Stimulated activated CD4-positive, alpha-beta T cell treated with anti-CD3 and anti-CD28 coated beads, TNF-alpha, amount 100 ng/mL, for 4 hours (primary cell): Measurements from ENCODE around the gene INTS2.
"Not testable (repeated sequence)": the region's sequence is repeated elsewhere in the genome, so short reads cannot be mapped to it uniquely, and the experiment has no call there.

Experiments used
- DNase-seq, 3 experiments: peaks; one replicate each; pipeline ENCODE4 v3.0.0-alpha.2; 2020; ENCODE audit warnings: low read depth in 3 of 3

The INTS2 gene, protein sequence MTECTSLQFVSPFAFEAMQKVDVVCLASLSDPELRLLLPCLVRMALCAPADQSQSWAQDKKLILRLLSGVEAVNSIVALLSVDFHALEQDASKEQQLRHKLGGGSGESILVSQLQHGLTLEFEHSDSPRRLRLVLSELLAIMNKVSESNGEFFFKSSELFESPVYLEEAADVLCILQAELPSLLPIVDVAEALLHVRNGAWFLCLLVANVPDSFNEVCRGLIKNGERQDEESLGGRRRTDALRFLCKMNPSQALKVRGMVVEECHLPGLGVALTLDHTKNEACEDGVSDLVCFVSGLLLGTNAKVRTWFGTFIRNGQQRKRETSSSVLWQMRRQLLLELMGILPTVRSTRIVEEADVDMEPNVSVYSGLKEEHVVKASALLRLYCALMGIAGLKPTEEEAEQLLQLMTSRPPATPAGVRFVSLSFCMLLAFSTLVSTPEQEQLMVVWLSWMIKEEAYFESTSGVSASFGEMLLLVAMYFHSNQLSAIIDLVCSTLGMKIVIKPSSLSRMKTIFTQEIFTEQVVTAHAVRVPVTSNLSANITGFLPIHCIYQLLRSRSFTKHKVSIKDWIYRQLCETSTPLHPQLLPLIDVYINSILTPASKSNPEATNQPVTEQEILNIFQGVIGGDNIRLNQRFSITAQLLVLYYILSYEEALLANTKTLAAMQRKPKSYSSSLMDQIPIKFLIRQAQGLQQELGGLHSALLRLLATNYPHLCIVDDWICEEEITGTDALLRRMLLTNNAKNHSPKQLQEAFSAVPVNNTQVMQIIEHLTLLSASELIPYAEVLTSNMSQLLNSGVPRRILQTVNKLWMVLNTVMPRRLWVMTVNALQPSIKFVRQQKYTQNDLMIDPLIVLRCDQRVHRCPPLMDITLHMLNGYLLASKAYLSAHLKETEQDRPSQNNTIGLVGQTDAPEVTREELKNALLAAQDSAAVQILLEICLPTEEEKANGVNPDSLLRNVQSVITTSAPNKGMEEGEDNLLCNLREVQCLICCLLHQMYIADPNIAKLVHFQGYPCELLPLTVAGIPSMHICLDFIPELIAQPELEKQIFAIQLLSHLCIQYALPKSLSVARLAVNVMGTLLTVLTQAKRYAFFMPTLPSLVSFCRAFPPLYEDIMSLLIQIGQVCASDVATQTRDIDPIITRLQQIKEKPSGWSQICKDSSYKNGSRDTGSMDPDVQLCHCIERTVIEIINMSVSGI

DNA sequence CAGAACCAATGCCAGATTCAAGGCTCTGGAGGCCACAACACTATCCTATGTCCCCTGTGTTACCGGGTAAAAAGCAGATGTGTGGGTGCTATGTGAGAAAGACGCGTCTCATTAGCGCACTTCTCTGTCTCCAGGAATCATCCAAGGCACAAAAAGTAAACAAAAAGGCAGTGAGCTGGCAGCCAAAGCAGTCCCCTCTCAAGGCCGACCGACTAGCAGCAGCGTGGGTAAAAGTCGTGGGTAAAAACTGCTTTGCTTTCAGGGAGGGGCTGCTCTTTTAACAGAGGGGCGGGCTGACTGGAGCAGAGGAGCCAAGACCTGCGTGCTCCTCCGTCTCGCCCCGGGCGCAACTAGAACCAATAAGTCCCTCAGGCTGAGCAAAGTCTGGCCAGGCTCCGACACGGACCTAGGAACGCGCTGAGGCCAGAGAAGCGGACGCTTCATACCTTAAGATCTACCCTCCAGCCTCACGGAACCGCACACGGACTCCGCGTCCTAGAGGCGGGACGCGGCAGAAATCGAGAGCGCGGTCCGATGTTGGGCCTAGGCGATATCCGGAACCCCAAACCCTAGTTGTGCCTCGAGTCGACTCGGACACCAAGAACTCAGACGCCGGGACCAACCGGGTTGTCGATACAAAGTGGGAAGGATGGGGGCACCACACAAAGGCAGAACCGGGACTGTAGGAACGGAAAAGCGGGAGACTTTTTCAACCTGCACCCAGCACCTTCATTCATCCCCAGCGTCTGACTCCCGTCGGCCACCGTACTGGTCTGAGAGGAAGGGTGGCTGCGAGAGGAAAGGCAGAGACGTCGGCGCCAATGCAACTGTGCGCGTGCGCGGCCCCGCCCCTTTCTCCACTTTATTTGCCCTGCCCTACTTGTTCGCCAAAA lies at the start of gene INTS2:
Gene INTS2 (minus strand): TSS at position 775 of the 893 bp plus-strand sequence. CDS start 1,338 bp downstream, outside the sequence.
- peak; percentile 92 for DNase-seq

DNA sequence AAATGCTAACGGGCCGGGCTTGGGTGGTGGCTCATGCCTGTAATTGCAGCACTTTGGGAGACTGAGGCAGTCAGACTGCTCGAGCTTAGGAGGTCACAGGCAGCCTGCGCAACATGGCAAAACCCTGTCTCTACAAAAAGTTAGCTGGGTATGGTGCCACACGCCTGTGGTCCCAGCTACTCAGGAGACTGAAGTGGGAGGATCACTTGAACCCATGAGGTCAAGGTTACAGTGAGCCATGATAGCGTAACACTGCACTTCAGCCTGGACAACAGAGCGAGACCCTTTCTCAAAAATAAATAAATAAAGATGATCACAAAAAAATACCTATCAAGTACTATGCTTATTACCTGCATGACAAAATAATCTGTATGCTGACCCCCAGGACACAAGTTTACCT lies 46.3 kb upstream of the INTS2 start:
- DNase-seq, result no peak

DNA sequence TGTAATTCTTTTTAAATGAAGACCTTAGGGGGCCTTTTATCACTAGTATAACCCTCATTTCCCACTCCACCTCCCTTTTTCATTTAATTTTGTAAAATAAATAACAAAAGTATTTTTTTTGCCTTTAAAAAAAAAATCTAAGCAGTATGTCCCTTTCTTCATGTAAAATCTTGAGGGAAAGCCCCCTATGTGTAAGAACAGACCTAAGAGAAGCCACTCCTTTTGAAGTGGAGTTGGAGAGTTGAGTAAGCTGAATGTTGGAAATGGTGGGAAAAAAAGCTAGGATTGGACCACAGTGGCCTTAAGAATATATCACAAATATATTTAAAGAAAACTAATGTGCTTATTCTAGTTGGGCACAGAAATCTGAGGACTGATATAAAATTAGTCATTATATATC lies 44.5 kb upstream of the INTS2 start:
- no peak for DNase-seq

DNA sequence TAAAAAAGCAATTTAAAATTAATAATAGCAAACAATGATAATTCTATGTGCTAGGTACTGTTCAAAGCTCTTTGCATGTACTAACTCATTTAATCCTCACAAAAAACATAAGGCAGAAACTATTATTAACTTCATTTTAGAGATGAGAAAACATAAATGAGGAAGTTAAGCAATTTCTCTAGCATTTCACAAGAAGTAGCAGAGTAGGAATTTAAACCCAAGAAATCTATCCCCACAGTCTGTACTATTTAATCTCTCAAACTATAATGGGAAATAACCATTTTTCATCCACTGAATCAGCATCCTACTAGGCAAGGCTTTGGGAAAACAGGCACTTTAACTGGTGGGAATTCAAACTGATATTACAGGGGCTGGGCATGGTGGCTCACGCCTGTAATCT lies 42.2 kb upstream of the INTS2 start:
- DNase-seq, result no peak

DNA sequence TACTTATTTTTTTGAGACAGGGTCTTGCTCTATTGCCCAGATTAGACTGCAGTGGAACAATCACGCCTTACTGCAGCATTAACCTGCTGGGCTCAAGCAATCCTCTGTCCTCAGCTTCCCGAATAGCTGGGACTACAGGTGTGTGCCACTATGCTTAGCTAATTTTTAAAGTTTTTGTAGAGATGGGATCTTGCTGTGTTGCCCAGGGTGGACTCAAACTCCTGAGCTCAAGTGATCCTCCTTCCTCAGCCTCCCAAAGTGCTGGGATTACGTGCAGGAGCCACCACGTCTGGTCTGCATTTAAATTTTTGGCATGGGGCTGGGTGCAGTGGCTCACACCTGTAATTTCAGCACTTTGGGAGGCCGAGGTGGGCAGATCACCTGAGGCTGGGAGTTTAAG lies 41.0 kb upstream of the INTS2 start:
- no peak for DNase-seq

- DNase-seq, result no peak
Measured at GRCh38 chr17:61967729-61968128, 39.9 kb upstream of the INTS2 start.

DNA sequence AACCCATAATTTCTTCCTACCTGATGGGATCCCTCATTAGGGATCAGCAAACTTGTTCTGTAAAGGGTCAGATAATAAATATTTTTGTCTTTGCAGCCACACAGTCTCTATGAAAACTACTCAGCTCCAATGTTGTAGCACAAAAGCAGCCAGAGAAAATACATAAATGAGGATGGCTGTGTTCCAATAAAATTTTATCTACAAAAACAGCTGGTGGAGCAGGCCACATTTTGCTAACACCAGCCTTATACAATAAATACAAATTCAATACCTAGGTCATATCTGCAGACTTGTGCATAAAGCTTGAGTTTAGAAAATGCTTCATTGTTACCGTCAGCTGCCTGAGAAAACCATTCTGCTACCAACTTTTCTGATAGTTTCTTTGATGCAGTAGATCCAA lies 38.4 kb upstream of the INTS2 start:
- DNase-seq, result no peak

DNA sequence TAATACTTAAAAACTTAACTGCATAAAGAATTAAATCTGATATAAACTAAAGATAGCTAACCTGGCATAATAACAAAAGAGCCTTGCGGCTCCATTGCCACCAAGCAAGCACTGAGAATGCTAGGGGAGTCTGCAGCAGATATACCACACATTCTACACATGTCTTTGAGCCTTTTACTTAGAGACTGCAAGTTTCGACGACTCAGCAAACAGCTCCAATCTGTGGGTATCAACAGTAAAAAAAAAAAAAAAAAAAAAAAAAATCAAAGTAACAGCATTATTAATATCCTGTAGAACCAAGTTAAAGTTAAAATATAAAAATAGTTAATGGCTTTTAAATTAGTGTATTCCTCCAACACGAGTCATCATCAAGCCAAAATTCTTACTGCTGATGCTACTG lies 27.8 kb upstream of the INTS2 start:
- no peak for DNase-seq

DNA sequence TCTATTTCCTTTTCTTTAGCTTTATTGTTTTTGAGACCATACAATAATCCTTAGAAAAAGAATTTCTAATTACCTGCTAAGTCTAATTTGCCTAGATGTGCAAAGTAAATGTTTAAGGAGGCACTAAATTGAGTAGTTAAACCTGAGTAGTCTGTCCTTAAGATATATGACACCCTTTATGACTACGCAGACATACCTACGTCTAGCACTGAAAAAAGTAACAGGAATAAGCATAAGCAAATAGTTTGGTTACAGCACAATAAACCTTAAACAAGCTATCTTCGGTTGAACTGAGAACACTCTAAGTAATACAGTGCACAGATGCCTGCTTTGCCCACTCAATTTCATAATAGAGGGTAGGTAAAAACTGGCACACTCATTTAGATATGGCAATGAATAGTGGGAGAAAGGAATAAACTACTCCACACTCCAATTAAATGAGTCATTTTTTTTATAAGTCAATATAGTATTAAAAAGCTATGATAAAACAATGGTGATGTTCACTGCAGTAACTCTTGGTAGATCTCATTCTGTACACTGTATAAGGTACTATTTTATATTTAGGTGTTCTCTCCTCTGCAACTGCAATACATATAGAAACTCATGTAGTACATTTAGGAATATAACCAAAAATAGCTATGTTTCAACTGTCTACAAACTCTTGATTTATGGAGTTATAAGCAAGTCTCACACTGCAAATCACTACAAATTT lies 19.7 kb upstream of the INTS2 start:
- no peak for DNase-seq

DNA sequence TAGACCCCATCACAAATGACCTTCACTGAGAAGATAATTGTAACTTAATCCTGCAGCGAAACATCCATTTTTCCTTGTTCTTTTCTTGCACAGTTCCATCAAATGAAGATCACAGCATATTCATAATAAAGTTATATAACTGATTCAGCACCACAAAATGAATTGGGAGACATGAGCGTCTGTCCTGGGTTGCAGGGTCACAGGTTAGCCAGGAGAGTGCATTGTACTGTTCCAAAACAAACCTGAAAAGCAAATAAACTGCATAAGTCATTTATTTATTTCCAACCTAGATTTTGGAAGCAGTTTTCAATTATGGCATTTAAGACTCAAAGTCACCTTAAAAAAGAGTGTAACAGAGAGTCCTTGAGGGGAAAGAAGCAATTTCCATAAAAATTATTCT lies 18.6 kb upstream of the INTS2 start:
- DNase-seq, result no peak

DNA sequence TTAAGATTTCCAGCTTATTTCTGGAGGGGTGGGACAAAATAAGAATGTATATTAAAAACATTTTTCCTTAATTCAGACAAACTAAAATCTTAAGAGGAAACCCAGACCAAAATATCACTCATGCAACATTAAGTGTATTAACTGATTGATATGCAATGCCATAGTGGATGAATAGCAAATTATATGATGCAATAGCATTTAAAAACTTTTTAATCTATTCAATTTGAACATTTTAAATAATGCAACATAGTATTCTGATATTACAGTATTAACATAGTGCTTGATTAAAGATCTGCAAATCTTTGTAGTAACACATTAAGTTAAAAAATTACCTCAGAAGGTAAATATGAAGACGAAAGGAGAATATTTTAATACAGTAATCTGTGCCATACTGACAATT lies 15.3 kb upstream of the INTS2 start:
- DNase-seq, result no peak

GRCh38 chr17:61942085-61942484 lies 14.3 kb upstream of the INTS2 start:
- no peak for DNase-seq

DNA sequence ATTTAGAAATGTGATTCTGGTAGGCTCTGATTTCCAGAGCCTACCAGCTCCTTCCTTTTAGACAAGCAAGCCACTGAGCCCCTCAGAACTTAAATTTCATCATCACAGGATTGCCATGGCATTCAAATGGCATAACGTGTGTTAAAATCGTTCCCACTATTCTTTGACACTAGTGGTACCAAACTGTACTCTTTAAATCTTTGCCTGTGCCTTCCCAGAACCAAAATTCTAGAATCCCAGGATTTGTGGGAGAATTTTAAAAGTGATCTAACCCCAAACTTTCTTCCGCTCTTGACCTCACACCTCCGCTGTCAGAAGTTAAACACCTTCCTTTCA lies 287 bp upstream of the INTS2 start:
- DNase-seq, result no peak

DNA sequence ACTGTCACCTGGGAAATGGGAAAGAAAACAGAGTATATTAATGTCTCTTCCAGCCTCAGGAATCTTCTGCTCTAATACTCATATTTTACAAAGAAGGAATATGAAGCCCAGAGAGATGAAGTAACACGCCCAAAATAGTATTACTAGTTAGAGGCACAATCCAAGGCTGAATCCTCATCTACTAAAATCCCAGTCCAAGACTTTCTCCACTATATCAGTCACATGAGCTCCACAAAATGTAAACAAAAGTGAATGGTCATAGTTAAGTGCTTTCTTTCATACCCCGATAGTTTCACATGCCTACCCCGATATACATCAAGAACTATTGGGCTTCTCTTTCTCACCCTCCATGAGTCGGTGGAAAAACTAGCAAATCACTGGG lies 965 bp downstream of the INTS2 start:
- no peak for DNase-seq

- not testable (repeated sequence) for DNase-seq
Measured at GRCh38 chr17:61915162-61915561, 12.6 kb downstream of the INTS2 start.

DNA sequence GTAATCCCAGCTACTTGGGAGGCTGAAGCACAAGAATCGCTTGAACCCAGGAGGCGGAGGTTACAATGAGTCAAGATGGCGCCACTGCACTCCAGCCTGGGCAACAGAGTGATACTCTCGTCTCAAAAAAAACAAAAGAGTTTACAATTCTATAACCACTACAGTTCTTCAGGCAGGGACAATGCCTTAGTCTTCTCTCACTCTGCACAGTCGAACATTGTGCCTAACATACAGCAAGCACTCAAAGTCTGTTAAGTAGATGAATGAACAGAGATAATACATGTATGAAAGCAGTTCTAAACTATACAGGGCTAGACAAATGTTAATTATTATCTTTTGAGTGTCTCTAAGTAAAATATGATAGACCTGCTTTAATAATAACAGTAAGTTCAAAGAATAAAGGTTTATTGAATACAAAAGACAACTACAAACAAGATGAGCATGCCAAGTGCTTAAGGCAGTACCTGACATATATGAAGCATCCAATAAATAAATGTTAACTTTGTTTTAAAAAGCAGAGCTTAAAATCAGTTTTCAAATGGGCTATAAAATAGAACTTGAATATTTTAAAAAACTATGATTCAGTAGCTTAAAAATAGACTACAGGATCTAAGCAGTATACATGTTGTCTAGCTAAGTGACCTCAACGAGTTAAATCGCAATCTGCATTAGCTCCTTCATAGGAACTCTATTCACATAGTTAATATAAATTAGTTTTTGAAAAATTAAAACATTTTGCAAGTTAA lies 19.3 kb downstream of the INTS2 start:
- DNase-seq, result no peak

DNA sequence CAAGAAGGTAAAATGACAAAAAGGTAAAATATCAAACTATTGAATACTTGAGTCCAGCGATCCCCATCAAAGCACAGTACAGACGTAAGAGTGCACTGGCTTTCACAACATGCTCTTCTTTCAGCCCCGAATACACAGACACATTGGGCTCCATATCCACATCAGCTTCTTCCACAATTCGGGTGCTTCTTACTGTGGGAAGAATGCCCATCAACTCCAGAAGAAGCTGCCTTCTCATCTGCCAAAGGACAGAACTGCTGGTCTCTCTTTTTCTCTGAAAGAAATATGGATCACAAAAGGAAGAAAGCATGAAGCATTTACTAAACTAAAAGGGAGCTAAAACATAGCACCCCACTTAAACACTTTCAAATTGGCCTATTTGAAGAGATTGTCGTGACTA lies 20.4 kb downstream of the INTS2 start:
- no peak for DNase-seq

- DNase-seq, result no peak
Measured at GRCh38 chr17:61904094-61904710, 23.6 kb downstream of the INTS2 start.

DNA sequence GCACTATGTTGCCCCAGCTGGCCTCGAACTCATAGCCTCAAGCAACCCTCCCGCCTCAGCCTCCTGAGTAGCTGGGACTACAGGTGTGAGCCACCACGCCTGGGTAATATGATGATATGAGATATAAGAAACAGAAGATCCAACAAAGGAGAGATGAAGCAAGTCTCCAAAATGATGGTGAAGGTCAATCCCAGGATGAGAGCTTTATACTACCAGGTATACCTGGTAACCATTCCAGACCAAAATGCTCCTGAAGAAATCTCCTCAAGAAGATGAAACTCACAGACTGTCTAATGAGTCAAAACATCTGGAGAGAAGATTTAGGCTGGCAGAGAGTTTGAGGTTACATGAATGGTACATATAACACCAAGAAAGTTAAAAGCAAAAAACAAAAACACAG lies 24.5 kb downstream of the INTS2 start:
- DNase-seq, result no peak
